GM18511 (cell line): ENCODE results near the gene OTOS.

ENCODE experiments used
- ATAC-seq: cut with Tn5 transposase; IDR thresholded peaks from one replicate; pipeline ENCODE4 v1.9.1; 2021; ENCODE audit warnings: mild to moderate bottlenecking, moderate library complexity; ENCODE audit not compliant: unreplicated experiment

Gene OTOS

DNA sequence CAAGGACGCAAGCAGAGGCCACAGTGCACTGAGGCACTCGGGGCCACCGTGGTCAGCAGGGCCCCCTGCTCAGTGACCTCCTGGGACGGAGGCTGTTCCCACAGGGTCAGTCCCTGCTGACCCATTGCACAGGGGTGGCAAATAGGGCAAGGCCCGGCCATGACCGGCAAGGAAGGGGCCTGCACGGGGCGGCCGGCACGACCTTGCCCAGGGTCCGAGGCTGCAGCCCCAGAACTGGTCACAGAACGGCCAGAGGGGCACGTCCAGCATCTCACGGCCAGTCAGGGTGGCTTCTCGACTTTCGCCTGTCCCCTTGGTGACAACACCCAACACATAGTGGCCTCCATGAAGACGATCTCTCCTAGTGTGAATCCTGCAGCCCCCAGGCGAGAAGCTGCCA, 27.6 kb upstream of the OTOS start:
- no peak for ATAC-seq

DNA sequence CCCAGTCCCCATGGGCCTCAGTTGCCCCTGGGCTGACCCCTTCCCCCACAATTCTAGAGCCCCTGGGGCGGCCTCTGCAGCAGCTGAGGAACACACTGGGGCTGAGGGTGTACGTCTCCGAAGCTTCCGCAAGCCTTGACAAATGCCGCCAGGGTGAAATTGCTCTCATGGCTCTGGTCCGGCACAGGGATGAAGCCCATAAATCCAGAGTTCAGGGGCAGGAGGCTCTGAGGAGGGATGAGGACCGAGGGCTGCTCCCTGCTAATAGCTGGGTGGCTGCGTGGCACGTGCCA, 27.1 kb upstream of the OTOS start:
- no peak for ATAC-seq

DNA sequence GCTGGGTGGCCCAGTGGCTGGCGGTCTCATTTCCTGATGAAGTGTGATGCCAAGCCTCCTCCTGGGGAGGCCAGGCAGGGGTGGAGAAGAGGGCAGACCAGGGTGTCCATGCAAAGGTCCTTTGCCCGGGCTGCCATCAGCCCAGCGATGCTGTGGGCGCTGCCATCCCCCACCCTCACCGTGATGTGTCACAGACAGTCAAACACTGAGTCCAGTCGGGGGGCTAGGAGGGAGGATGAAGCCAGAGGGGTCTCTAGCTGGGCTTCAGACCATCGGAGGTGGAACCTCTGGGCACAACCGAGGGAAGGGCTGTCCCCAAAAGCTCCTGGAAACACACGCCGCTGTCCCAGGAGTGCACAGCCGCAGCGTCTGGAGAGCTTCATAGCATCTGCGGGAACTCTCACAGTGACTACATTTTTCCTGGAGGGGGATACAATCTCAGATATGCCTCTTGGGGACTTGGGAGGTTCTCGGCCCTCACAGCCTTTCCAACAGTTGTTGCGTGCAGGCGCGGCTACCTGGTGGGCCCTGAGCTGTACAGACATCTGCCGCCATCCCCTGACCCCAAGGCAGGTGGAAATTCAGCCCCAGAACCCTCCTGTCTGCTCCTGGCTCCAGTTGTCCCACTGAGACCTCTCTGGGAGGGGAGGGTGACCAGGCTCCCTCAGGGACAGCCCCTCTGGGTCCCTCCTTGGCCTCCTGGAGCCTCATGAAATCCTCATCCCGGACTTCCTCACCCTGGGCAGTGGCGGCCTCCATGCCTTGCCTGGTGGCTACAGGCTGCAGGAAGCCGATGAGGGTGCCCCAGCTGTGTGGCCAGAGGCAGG, 26.5 kb upstream of the OTOS start:
- no peak for ATAC-seq

DNA sequence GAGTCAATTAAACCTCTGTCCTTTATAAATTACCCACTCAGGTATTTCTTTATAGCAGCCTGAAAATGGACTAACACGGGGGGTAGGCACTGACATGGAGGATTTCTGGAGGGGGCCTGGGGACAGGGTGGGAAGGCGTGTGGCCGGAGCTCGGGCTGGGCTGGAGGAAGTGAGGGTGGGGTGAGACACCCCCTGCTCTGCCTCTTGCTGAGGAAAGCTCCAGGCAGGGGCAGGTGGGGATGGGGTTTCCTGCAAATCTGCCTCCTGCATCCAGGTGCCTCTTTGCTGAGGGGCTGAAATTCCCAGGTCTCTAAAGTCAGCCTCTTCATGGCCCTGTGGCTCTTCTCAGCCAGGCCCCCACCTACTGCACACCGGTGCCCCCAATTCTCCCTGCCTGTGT, 25.7 kb upstream of the OTOS start:
- ATAC-seq, result no peak

GRCh38 chr2:240165661-240166060, 25.2 kb upstream of the OTOS start:
- no peak for ATAC-seq

DNA sequence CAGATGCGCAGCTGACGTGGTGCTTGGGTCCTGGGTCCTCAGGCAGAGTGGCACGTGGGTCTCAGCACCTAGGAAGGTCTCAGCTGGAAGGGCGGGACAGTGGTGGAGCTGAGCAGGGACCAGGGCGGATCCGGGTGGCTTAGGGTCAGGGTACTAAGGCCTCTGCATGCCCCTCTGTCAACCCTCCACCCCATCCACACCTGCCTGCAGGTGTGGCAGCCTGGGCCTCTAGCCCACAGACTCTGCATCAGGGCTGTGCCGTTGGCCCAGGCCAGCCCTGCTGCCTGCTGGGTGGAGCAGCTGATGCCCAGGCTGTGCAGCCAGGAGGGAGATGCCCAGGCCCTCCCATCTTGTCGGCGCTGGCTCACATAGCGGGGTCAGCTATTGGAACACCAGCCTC, 24.6 kb upstream of the OTOS start:
- no peak for ATAC-seq

DNA sequence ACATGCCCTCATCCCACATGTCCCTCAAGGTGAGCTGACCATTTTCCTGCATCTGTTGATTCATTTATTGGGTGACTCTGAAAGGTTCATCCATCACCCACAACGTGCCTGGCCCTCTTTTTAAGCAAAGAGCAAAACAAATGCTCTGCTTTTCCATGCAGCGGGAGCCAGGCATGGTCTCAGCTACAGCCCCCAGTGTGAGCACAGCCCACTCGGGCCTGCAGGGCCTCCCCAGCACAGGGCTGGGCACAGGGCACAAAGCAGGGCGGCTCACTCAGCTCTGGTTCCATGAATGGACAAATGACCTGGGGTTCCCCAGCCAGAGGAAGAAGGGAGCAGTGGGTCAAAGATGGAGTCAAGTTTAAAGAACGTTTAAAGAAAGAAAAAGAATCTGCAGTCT, 24.1 kb upstream of the OTOS start:
- ATAC-seq, result no peak

- no peak for ATAC-seq
Measured at GRCh38 chr2:240163844-240164574, 23.6 kb upstream of the OTOS start.

DNA sequence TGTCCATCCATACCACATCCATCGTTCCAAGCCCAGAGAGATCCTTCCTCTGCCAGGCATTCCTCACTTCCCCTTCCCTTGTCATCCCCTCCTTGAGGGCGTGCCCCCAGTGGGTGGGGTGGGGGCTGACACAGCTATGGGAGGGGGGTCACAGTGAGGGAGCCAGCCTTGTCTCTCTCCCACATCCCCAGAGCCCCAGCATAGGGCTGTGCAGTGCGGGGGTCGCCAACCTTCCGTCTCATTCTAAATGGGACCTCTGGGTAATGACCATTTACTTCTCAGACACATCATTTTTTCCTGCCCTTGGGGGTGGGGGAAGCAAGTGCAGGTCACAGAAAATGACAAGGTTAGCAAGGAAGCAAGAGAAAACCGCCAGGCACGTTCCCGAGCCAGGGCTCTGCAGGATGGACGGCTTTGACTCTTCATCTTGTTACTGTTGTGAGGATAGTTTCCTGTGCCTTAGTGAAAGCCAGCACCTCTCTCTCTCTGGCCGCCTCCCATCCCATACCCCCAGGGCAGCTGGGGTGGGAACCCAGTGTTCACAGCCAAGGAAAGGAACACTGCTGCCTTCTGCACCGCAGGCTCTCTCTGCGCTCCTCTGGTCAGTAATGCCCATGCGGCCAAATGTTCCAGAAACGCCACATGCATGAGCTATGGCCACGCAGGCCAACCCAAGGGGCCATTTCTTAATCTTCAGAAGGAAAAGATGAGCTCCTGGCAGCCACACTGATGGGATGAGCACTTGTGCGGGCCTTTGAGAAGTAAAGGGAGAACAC, 22.7 kb upstream of the OTOS start:
- ATAC-seq, result no peak

DNA sequence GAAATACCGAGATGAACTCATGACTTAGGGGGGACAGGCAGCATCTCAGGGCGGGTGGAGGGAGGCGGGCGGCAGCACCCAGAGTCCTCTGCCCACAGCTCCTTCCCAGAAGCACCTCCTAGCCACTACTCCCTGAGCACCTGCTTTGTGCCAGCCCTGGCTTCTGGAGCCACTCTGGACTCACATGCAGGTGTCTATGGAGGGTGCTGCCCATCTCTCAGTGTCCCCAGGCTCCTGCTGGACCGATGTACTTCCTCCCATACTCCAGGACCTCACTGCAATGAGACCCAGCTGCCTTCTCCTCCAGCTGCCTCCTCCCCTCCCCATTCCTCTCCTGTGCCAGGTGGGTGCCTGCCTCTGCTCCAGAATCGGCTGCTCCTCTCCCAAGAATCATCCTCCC, 22.1 kb upstream of the OTOS start:
- no peak for ATAC-seq

- ATAC-seq, result no peak
Measured at GRCh38 chr2:240162032-240162431, 21.6 kb upstream of the OTOS start.

- no peak for ATAC-seq
Measured at GRCh38 chr2:240161087-240161750, 20.8 kb upstream of the OTOS start.

- no peak for ATAC-seq
Measured at GRCh38 chr2:240160291-240161086, 20.0 kb upstream of the OTOS start.

DNA sequence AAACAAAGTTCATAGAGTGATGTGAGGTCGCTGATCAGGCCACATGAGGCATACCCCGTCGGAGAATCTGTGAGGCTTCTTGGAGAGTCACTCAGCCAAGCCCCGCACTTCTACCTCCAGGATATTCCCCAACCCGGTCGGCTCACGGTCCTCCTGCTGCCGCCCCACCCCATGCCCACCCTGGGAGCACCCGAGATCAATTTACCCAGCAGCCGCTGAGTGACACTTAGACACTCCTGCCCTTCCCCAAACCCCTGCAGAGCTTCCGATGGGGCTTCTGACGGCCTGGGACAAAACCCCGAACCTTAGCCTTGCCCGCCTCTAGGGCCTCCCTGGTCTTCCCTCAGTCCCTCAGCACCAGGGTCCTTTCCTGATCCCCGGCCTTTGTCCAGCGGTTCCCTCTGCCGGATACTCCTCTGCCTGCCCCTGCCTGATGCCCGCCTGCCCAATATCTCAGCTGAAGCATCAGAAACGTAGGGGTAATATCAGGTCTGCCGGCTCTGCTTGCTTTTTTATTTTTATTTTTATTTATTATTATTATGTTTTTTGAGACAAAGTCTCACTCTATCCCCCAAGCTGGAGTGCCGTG, 18.9 kb upstream of the OTOS start:
- no peak for ATAC-seq

DNA sequence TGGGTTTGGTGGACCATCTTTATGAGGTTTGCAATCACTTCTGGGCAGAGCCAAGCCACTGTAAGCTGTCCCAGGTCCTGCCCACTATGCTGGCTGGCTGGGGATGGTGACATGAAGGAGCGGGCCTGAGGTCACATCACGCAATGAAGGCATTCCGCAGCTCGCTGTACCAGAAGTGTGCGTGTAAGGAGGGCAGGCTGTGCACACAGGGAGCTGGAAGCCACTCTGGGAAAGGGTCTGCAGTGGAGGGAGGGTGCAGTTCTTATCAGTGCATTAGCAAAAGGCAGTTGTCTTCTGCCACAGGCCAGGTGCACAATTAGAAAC, 16.7 kb upstream of the OTOS start:
- no peak for ATAC-seq

GRCh38 chr2:240156435-240157146, 16.1 kb upstream of the OTOS start:
- ATAC-seq, result no peak

- ATAC-seq, result no peak
Measured at GRCh38 chr2:240155745-240156390, 15.4 kb upstream of the OTOS start.

DNA sequence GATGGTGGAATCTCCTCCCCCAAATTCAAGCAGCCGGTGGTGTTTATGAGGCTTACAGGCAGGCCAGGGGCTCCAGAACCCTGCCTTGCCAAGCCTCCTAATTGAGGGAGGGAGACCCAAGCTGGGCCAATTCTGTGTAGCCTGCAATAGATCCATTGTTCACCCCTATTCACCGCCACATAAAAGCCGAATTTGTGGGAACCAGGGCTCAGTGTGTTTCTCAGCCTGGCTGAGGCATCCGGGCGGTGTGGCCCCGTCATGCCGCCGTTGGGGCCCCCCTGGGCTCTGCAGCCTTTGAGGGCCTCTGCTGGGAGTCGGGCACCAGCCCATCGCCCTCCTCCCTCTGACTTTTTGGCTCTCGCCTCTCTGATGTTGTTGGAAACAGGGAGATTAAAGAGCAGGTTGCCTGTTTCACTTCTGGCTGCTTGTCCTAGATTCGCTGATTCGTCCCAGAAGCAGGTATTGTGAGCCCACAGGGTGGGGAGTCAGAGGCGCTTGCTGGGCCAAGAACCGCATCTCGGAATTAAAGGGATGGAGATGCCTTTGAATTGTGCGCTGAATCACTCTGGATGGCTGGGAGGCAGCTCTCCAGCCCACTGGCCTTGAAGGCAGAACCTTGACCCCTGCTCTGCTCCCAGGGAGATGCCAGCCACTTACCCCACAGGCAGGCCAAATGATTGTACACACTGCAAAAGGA, 14.7 kb upstream of the OTOS start:
- no peak for ATAC-seq

DNA sequence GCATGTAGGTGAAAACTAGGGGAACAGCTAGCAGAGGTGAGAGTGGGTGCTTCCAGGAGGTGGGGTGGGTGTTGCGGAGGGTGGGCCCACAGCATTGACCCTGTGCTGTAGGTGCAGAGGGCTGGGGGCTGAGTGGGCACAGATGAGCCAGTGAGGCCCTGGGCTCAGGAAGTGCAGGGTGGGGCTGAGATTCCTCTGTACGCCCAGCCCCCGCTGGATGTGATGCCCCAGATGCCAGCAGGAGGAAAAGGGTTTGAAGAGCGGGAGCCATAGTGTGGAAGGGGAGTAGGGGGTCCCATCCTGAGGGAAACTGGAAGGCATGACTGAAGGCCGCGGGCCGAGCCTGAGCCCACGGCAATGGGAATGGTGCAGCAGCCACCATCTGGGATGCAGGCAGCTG, 14.1 kb upstream of the OTOS start:
- no peak for ATAC-seq
